ENCODE measurements around the gene CORO2B.

CORO2B gene

GRCh38 chr15:68589783-68590710, 11.3 kb downstream of the CORO2B start:
- DNase-seq (ENCODE audit: low read depth in 2 of 2): no peak

GRCh38 chr15:68590721-68591389, 12.1 kb downstream of the CORO2B start:
- no peak for DNase-seq (ENCODE audit: low read depth in 2 of 2)

GRCh38 chr15:68592054-68592453, 13.3 kb downstream of the CORO2B start:
- DNase-seq (ENCODE audit: low read depth in 2 of 2): no peak

GRCh38 chr15:68592544-68592943, 13.8 kb downstream of the CORO2B start:
- no peak for DNase-seq (ENCODE audit: low read depth in 2 of 2)

GRCh38 chr15:68593341-68593740, 14.5 kb downstream of the CORO2B start:
- DNase-seq (ENCODE audit: low read depth in 2 of 2): no peak

GRCh38 chr15:68593828-68594532, 15.2 kb downstream of the CORO2B start:
- DNase-seq (ENCODE audit: low read depth in 2 of 2): no peak

- no peak for DNase-seq (ENCODE audit: low read depth in 2 of 2)
Measured at GRCh38 chr15:68594533-68595259, 15.9 kb downstream of the CORO2B start.

- DNase-seq (ENCODE audit: low read depth in 2 of 2): no peak
Measured at GRCh38 chr15:68595260-68595564, 16.4 kb downstream of the CORO2B start.

GRCh38 chr15:68595761-68596160, 17.0 kb downstream of the CORO2B start:
- DNase-seq (ENCODE audit: low read depth in 2 of 2): no peak

GRCh38 chr15:68596691-68597090, 17.9 kb downstream of the CORO2B start:
- no peak for DNase-seq (ENCODE audit: low read depth in 2 of 2)

GRCh38 chr15:68597581-68597980, 18.8 kb downstream of the CORO2B start:
- no peak for DNase-seq (ENCODE audit: low read depth in 2 of 2)

- no peak for DNase-seq (ENCODE audit: low read depth in 2 of 2)
Measured at GRCh38 chr15:68598171-68599152, 19.7 kb downstream of the CORO2B start.

- DNase-seq (ENCODE audit: low read depth in 2 of 2): no peak
Measured at GRCh38 chr15:68599153-68599545, 20.4 kb downstream of the CORO2B start.

GRCh38 chr15:68599560-68600071, 20.8 kb downstream of the CORO2B start:
- DNase-seq (ENCODE audit: low read depth in 2 of 2): no peak

GRCh38 chr15:68601206-68602197, 22.7 kb downstream of the CORO2B start:
- no peak for DNase-seq (ENCODE audit: low read depth in 2 of 2)

- no peak for DNase-seq (ENCODE audit: low read depth in 2 of 2)
Measured at GRCh38 chr15:68602459-68603215, 23.8 kb downstream of the CORO2B start.

- DNase-seq (ENCODE audit: low read depth in 2 of 2): no peak
Measured at GRCh38 chr15:68603216-68603595, 24.4 kb downstream of the CORO2B start.

GRCh38 chr15:68603951-68604350, 25.2 kb downstream of the CORO2B start:
- no peak for DNase-seq (ENCODE audit: low read depth in 2 of 2)

Measured in activated CD8-positive, alpha-beta memory T cell treated with anti-CD3 and anti-CD28 coated beads for 4 hours (primary cell).